GM18526 (cell line): ENCODE measurements around the gene PCP2.

Experiments
- POLR2A ChIP-seq: IDR thresholded peaks from 3 replicates; pipeline ENCODE4 v1.6.1; 2011; ENCODE audit not compliant: insufficient read length; ENCODE audit errors: extremely low read depth

Gene PCP2

DNA sequence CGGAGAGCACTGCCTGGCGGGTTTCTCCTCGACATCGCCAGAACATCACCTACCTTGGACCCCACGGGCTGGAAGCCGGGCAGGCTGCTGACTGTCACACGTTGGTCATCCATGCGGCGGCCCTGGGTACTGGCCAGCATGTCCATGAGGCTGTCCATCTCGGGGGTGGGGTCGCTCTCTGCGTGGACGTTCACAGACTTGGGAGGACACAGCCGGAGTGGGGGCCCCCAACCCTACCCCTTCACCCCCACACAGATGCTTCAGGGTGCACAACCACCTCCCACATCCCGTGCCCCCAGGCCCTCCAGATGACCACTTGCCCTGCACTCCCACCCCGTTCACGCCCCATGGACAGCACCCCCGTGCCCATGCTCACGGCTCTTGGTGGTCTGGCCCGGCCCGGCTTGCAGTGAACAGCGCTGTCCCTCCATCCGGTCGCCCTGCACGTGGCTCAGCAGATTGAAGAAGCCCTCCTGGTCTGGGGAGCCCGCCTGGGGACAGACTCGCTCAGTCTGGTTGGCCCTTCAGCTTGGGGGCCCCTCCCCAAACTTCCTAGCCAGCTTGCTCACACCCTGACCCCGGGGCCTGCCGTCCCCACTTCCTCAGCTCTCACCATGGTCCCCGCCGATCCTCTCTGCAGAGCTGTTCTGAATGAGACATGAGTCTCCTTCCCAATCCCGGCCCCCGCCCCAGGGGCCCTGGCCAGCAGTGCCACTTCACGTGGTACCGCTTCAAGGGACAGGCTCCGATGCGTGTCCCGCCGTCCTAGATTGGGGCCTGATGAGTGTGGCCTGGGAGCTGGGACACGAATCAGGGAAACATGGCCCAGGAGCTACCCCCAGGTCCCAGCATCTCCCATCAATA lies 947 bp downstream of the PCP2 start:
- TF ChIP-seq POLR2A, result no peak

DNA sequence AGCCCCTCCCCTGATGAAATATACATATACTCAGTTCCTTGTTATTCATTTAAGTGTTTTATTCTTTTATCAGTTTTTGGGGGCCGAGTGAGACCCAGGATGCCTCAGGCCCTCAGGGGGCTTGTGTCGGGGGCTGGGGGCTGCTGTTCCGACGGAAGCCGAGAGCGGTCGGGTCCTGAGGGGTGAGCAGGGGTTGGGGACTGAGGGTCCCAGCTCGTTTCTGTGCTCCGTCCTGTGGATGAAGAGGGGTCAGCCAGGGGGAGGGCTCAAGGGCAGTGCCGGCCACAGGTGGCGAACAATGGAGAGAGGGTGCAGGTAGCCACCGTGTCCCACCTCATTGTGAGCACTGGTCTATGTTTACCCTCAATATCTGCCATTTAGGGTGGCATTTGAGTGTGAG lies 1.9 kb downstream of the PCP2 start:
- TF ChIP-seq POLR2A, result no peak

DNA sequence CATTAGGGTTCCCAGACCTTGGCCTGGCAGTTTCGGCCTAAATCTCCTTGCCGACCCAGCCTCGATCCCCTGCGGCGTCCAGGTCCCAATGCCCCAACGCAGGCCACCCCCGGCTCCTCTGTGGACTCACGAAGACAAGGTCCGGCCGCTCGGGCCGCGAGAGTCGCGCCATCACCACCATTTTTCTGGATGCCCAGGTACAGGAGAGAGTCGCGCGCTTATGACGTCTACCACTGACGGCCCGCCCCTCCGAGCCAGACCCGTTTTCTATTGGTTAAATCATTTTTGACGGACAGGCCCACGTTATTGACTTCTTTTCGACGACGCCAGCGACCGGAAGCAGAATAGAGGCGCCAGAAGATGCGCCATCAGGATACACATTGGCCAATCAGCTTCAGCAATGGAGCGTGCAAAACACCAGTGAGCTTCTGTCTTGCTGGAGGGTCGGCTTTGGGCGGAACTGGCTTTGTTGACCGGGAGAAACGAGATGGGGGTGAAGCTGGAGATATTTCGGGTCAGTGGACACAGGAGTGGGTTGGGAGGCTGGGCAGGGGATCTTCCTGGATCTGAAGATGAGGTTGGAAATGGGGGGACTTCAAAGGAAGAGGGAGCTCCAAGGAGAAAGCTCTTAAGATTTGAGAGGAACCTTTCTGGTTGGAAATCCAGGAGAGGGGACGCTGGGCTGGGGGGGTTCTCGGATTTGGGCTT lies 4.0 kb downstream of the PCP2 start, which contains the start of the genes PET100 and XAB2:
TSS of gene PET100 (plus strand) at position 447 of the 708 bp plus-strand sequence. CDS start at position 488, 41 bp downstream.
TSS of gene XAB2 (minus strand) at position 199 of the 708 bp plus-strand sequence. CDS start at position 181, 18 bp downstream.
- peak; percentile 58 for TF ChIP-seq POLR2A

DNA sequence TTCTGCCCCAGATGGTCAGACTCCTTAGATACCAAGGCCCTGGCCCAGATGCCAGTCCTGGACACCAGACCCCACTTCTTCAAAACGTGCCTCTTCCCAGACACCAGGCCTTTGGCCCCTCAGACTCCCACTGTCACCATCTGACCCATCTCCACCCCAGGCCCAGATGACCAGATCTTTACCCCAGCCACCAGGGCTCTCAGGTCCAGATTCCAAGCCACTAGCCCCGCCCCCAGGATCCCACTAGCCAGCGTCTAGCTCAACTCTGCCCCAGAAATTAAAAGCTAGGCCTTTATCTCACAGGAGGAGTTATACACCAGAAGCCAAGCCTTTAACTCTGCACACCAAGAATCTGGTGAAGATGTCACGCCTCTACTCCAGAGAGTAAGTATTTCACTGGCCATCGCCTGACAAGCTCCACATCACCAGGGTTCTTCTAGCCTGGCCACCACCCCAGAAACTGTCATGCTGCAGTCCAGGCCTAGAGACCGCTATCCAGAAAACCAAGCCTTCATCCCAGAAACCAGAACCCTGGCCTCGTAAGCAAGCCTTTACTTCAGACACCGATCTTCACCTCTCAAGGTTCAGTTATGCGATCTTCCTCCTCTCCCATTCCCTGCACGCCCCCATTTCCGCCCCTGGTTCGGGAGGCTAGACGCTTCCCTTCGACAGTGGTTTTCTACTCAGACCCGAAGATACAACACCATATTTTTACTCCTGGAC lies 4.8 kb downstream of the PCP2 start:
- no peak for TF ChIP-seq POLR2A

DNA sequence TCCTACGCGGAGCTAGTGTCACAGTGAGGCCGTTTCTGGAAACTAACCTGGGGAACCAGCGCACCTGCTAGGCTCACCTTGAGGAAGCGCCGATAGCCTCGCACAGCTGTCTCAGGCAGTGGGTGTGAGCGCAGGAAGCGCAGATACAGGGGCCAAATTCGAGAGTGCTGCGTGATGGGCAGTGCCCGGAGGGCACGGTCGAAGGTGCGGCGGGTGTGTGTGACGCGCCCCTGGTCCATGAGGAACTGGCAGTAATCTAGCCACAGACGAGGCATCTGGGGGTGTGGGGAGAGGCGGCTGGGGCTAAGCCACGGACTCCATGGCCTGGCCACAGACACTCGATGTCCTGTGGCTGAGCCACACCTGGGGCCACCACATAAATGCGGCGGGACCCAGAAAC lies 6.4 kb downstream of the PCP2 start:
- no peak for TF ChIP-seq POLR2A

DNA sequence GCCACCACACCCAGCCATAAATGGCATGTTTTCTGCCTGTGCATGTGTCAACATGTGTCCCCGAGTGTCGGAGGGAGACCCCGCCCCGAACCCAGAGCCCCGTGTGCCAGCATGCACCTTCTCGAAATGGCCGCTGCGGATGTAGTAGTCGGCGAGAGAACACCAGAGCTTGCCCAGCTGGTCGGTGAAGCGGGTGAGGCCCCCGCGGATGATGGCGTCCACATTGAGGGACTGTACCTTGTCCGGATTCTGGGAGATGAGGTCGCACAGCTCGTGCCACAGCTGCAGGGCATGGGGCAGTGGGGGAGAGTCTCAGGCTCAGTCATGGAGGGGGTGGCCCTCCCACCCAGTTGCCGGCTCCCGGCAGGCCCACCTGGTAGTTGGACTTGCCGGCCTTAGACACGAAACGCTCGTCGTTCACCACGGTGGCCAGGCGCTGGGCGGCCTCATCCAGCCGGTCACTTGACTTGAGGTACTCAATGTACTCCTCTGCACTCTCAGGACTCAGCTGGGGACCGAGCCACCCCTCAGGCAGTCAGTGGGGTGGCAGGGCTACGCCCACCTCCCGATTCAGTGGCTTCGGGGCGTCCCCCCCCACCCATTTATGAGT lies 7.7 kb downstream of the PCP2 start:
- TF ChIP-seq POLR2A, result no peak

DNA sequence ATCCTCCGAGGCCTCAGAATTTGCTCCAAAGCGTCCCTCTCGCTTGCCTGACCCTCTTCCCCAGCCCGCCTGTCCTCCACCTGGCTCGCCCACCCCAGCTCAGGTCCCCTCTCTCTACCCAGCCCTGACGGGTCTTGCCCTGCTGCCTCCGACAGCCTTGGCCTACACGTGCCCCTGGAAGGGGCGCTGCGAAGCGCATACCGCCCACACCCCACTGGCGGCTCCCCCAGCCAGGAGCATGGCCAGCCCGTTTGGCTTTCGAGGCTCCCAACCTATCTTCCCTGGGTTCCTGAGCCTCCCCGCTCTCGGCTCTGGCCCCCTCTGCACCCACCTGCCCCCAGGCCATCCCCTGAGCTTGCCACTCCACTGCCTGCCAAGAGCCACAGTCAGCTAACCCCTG lies 8.7 kb downstream of the PCP2 start:
- TF ChIP-seq POLR2A, result no peak

DNA sequence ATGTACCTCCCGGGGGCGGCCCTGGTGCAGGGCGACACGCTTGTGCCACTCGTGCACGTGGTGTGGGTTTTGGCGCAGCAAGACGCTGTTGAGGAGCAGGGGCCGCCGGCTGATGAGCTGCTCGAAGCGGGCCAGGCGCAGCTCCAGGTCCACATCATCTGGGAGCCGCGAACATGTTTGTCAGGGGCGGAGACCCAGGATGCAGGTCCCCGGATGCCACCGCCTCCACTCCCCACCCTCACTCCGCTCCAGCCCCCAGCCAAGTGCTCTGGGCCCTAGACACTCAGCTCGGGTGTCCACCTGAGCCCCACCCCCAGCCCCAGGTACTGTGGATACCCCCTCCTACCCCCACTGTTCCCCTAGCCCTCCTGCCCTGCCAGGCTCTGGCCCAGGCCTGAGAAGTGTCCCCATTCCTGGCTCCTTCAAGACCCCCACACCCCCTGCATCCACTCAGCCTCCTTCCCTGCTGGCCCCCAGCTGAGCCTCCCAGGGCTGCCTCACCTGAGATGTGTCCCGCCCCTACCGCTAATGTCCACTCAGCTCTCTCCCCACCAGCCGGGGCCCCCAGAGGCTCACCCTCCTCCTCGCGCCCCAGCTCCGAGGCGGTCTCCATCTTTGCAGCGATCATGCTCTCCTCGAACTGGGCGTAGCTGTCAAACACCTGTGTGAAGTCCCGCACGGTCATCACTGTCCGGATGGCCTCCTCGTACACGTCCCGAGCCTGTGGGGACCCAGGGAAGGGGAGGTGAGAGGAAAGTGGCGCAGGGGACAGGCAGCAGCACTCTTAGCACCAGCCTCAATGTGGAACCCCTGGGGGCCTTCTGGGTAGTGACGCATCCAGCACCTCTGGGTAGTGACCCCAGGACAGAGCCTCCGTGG lies 9.6 kb downstream of the PCP2 start:
- no peak for TF ChIP-seq POLR2A

DNA sequence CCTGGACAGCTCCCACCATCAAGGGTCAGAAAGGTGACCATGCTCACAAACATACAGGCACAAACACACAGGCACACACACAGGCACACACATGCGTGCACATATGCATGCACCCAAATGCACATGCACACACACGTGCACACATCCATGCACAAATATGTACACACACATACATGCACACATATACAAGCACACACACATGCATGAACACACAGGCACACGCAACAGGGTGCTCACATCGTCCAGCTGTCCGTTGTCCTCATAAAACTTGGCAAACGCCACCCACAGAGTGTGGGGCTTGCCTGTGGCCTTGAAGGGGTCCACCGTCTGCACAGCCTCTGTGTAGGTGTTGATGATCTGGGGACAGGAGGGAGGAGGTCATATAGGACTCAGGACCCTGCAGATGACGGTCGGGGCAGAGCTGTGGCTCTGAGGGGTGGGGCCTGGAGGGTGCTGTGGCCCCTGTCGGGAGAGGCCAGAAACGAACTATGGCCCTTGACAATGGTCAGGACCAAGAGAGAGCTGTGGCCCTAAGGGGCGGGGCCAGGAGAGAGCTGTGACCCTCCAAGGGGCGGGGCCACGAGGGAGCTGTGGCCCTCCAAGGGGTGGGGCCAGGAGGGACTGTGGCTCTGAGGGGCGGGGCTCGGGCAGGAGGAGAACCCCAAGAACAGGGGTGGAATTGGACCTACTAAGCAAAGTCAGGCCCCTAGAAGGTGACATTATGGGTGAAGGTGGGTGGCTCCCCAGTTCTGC lies 10.4 kb downstream of the PCP2 start:
- TF ChIP-seq POLR2A, result no peak

DNA sequence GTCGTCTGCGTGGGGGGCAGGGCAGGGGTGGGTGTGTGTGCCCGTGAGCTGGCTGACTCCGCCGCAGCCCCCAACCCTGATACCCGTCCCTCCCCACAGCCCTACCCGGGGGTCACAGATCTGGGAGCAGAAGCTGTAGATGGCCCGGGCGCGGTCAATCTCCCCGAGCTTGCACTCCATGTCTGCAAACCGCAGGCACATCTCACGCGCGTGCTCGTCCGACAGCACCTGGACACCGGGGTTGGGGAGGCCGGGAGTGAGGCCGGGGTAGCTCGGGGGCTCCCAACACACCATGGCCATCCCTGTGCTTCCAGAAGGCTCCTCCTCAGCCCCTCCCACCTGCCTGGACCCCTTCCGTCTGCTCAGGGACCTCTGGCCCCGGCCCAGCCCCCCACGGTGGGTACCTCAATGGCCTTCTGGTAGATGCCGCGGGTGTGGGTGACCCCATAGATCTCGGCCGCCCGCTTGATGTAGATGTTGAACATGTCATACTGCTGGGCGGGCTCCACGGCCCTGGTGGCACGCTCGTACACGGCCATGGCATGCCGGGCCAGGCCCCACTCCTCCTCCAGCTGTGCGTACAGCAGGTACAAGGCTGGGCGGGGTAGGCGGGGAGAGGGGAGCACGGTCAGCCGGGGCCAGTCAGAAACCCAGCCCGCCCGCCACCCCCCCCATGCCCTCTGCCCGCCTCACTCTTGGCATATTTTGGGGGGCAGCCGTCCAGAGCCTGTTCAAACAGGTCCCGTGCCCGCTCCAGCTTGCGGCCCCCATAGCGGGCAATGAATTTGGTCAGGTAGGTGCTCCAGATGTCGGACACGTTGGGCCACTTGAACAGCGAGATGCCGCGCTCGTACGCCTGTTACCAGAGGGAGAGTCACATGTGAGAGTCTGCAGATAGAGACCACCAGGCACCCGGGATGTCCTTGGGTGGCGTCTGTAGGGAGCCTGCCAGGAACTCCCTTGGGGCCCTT lies 12.8 kb downstream of the PCP2 start:
- TF ChIP-seq POLR2A, result no peak

DNA sequence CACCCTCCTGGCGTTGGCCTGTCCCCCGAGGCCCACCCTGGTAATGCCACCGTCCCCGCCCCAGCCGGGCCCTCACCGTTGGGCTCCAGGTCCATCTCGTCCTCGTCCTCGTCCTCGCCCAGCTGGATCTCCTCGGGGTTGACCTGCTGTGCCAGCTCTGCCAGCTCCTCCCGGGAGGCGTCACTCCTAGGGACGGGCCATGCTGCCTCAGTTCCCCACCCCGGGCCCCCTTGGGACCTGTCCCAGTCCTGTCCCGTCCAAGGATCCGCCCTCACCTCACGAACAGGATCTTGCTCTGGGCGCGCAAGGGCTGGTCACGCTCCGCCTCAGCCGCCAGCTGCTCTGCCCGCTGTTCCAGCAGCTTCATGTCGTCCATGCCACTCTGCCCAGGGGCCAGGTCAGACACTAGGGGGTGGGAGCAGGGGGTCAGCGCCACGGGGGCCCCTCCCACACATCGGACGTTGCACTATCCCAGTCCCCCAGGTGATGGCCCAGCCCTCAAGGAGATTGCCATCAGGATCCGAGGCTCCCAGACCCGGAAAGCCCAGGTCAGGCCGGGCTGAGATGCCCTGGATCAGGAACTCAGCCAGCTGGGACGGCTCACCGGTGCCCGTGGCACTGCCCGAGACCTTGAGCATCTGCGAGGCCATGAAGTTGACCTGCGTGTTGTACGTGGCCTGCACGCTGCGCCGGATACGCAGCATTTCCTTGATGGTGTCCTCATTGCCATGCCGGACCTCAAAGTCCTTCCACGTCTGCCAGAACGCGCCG lies 13.7 kb downstream of the PCP2 start:
- TF ChIP-seq POLR2A, result no peak
